Loucy (cell line): ENCODE data around the gene VCAN.

Source experiments
- H2AFZ ChIP-seq: fragments of 200-600 bp; sonication (generic); 2 replicates; pipeline ENCODE4 v1.6.0; 2016; ENCODE audit warnings: antibody characterized with exemption, mild to moderate bottlenecking, low read length, moderate library complexity
- H3F3A ChIP-seq: fragments of 200-600 bp; 2 replicates; pipeline ENCODE4 v1.6.0; 2016; ENCODE audit warnings: antibody characterized with exemption, low read depth, mild to moderate bottlenecking
- H3K27me3 ChIP-seq: fragments of 200-600 bp; sonication (generic); 2 replicates; pipeline ENCODE4 v1.6.1; 2014; ENCODE audit warnings: low read length, mild to moderate bottlenecking; ENCODE audit not compliant: insufficient read depth, poor library complexity, severe bottlenecking
- H3K36me3 ChIP-seq: fragments of 200-600 bp; sonication (generic); 2 replicates; pipeline ENCODE4 v1.6.1; 2016; ENCODE audit warnings: low read length; ENCODE audit not compliant: insufficient read depth
- H3K4me1 ChIP-seq: fragments of 200-600 bp; sonication (generic); 2 replicates; pipeline ENCODE4 v1.5.1; 2014; ENCODE audit warnings: low read length, mild to moderate bottlenecking; ENCODE audit not compliant: insufficient read depth, poor library complexity, severe bottlenecking
- H3K4me2 ChIP-seq: fragments of 200-600 bp; sonication (generic); 2 replicates; pipeline ENCODE4 v1.6.0; 2014; ENCODE audit warnings: antibody characterized with exemption, low read length, low read depth, mild to moderate bottlenecking; ENCODE audit not compliant: poor library complexity, severe bottlenecking
- H3K4me3 ChIP-seq: fragments of 200-600 bp; sonication (generic); 2 replicates; pipeline ENCODE4 v1.5.1; 2014; ENCODE audit warnings: low read length, mild to moderate bottlenecking, mixed read lengths; ENCODE audit not compliant: poor library complexity, severe bottlenecking
- H3K79me2 ChIP-seq: fragments of 200-600 bp; sonication (generic); 2 replicates; pipeline ENCODE4 v1.6.1; 2014; ENCODE audit warnings: low read length; ENCODE audit not compliant: insufficient read depth
- H3K9ac ChIP-seq: fragments of 200-600 bp; sonication (generic); 2 replicates; pipeline ENCODE4 v1.6.0; 2014; ENCODE audit warnings: mild to moderate bottlenecking, low read depth, low read length, moderate library complexity; ENCODE audit not compliant: poor library complexity, severe bottlenecking
- H3K9me2 ChIP-seq: fragments of 200-600 bp; sonication (generic); replicated peaks from 2 replicates; pipeline ENCODE4 v1.6.1; 2016; ENCODE audit warnings: low read depth, low read length, mixed read lengths
- H3K9me3 ChIP-seq: fragments of 200-600 bp; sonication (generic); 2 replicates; pipeline ENCODE4 v1.6.1; 2014; ENCODE audit warnings: mild to moderate bottlenecking, antibody characterized with exemption, low read length, low read depth; ENCODE audit not compliant: insufficient read depth
- H4K20me1 ChIP-seq: fragments of 200-600 bp; sonication (generic); 2 replicates; pipeline ENCODE4 v1.6.0; 2014; ENCODE audit warnings: antibody characterized with exemption, low read length, mild to moderate bottlenecking; ENCODE audit not compliant: insufficient read depth, poor library complexity, severe bottlenecking
- EZH2phosphoT487 ChIP-seq: fragments of 200-600 bp; IDR thresholded peaks from 2 replicates; pipeline ENCODE4 v1.6.1; 2018; ENCODE audit warnings: antibody characterized with exemption, mild to moderate bottlenecking, moderate library complexity, borderline replicate concordance
- TF ChIP-seq, protein P1 (sequence below): fragments of 200-600 bp; sonication (generic); conservative IDR thresholded peaks from 2 replicates; pipeline ENCODE4 v1.5.1; 2014; ENCODE audit warnings: mild to moderate bottlenecking, antibody characterized with exemption, low read length

The VCAN gene

GRCh38 chr5:83583859-83584258, 112.3 kb downstream of the VCAN start:
- Histone ChIP-seq H2AFZ (no peak overlapping the region), H3K4me3 (no peak overlapping the region), H3K27me3 (no peaks in the 10 kb centered on the region), H3F3A (no peaks in the 10 kb centered on the region), H3K79me2 (no peaks in the 10 kb centered on the region), H3K9ac (no peak overlapping the region), H3K4me2 (no peak overlapping the region), H3K36me3 (no peaks in the 10 kb centered on the region), H3K9me3 (no peaks in the 10 kb centered on the region), H4K20me1 (no peaks in the 10 kb centered on the region), H3K9me2 (no peaks in the 10 kb centered on the region), H3K4me1 (no peaks in the 10 kb centered on the region)
- TF ChIP-seq, protein P1, sequence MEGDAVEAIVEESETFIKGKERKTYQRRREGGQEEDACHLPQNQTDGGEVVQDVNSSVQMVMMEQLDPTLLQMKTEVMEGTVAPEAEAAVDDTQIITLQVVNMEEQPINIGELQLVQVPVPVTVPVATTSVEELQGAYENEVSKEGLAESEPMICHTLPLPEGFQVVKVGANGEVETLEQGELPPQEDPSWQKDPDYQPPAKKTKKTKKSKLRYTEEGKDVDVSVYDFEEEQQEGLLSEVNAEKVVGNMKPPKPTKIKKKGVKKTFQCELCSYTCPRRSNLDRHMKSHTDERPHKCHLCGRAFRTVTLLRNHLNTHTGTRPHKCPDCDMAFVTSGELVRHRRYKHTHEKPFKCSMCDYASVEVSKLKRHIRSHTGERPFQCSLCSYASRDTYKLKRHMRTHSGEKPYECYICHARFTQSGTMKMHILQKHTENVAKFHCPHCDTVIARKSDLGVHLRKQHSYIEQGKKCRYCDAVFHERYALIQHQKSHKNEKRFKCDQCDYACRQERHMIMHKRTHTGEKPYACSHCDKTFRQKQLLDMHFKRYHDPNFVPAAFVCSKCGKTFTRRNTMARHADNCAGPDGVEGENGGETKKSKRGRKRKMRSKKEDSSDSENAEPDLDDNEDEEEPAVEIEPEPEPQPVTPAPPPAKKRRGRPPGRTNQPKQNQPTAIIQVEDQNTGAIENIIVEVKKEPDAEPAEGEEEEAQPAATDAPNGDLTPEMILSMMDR, result no peak
- TF ChIP-seq EZH2phosphoT487, result no peak

- H3K9ac ChIP-seq, result no peak overlapping the region
- H3K4me1 ChIP-seq, result no peaks in the 10 kb centered on the region
- no peaks in the 10 kb centered on the region for H3K79me2 ChIP-seq
- H3K4me2 ChIP-seq, result no peak overlapping the region
- H3F3A ChIP-seq, result no peaks in the 10 kb centered on the region
- H3K36me3 ChIP-seq, result no peaks in the 10 kb centered on the region
- no peaks in the 10 kb centered on the region for H3K9me2 ChIP-seq
- H3K9me3 ChIP-seq, result no peaks in the 10 kb centered on the region
- no peak overlapping the region for H3K4me3 ChIP-seq
- TF ChIP-seq EZH2phosphoT487, result no peak
- TF ChIP-seq, protein P1, result no peak
- H4K20me1 ChIP-seq, result no peaks in the 10 kb centered on the region
- H2AFZ ChIP-seq, result no peak overlapping the region
- H3K27me3 ChIP-seq, result no peaks in the 10 kb centered on the region
Measured at GRCh38 chr5:83586874-83587776, 115.6 kb downstream of the VCAN start.

- Histone ChIP-seq H3K36me3 (no peaks in the 10 kb centered on the region), H3K4me3 (no peak overlapping the region), H3F3A (no peaks in the 10 kb centered on the region), H2AFZ (no peak overlapping the region), H3K9me3 (no peaks in the 10 kb centered on the region), H4K20me1 (no peaks in the 10 kb centered on the region), H3K9me2 (no peaks in the 10 kb centered on the region), H3K9ac (no peak overlapping the region), H3K27me3 (no peaks in the 10 kb centered on the region), H3K79me2 (no peaks in the 10 kb centered on the region), H3K4me2 (no peak overlapping the region), H3K4me1 (no peaks in the 10 kb centered on the region)
- no peak for TF ChIP-seq EZH2phosphoT487
- TF ChIP-seq, protein P1, result no peak
Measured at GRCh38 chr5:83589786-83590185, 118.2 kb downstream of the VCAN start.
